Astrocyte (in vitro differentiated cells and primary cell): ENCODE data around the gene MAPK9.

ENCODE experiments used
- EZH2 ChIP-seq: IDR thresholded peaks from 2 replicates; pipeline ENCODE4 v1.6.1; 2012; ENCODE audit warnings: mild to moderate bottlenecking, low read length, inconsistent platforms; ENCODE audit not compliant: insufficient read depth
- TF ChIP-seq, protein P1 (sequence below): IDR thresholded peaks from 2 replicates; pipeline ENCODE4 v1.5.1; 2011; ENCODE audit warnings: low read depth, mild to moderate bottlenecking, inconsistent platforms, low read length, moderate library complexity; ENCODE audit not compliant: insufficient read depth

GRCh38 chr5:180282281-180282680 lies 9.6 kb downstream of the MAPK9 start:
- TF ChIP-seq, protein P1, sequence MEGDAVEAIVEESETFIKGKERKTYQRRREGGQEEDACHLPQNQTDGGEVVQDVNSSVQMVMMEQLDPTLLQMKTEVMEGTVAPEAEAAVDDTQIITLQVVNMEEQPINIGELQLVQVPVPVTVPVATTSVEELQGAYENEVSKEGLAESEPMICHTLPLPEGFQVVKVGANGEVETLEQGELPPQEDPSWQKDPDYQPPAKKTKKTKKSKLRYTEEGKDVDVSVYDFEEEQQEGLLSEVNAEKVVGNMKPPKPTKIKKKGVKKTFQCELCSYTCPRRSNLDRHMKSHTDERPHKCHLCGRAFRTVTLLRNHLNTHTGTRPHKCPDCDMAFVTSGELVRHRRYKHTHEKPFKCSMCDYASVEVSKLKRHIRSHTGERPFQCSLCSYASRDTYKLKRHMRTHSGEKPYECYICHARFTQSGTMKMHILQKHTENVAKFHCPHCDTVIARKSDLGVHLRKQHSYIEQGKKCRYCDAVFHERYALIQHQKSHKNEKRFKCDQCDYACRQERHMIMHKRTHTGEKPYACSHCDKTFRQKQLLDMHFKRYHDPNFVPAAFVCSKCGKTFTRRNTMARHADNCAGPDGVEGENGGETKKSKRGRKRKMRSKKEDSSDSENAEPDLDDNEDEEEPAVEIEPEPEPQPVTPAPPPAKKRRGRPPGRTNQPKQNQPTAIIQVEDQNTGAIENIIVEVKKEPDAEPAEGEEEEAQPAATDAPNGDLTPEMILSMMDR, result no peak
- no peak for TF ChIP-seq EZH2
